NCI-H1417 treated with DMSO at 0.1 percent for 48 hours (cell line): ENCODE measurements around the gene WIPI1.
"Not testable (repeated sequence)": the region's sequence is repeated elsewhere in the genome, so short reads cannot be mapped to it uniquely, and the experiment has no call there.

Source experiments
- DNase-seq: peaks from one replicate; lab custom pipeline; 2025; lab: John Stamatoyannopoulos, UW

Gene WIPI1

GRCh38 chr17:68413597-68414560 is 43.4 kb downstream of the WIPI1 start:
- DNase-seq: not testable (repeated sequence)

DNA sequence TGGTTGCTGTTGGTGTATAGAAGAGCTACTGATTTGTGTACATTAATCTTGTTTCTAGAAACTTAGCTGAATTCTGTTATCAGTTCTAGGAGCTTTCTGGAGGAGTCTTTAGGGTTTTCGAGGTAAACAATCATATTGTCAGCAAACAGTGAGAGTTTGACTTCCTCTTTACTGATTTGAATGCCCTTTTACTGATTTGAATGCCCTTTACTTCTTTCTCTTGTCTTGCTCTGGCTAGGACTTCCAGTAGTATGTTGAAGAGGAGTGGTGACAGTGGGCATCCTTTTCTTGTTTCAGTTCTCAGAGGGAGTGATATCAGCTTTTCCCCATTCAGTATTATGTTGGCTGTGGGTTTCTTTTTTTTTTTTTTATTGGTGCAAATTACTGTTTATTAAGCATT is 49.6 kb downstream of the WIPI1 start:
- not testable (repeated sequence) for DNase-seq

DNA sequence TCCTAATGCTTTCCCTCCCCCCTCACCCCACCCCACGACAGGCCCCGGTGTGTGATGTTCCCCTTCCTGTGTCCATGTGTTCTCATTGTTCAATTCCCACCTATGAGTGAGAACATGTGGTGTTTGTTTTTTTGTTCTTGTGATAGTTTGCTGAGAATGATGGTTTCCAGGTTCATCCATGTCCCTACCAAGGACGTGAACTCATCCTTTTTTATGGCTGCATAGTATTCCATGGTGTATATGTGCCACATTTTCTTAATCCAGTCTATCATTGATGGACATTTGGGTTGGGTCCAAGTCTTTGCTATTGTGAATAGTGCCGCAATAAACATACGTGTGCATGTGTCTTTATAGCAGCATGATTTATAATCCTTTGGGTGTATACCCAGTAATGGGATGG is 53.5 kb downstream of the WIPI1 start:
- DNase-seq: not testable (repeated sequence)

DNA sequence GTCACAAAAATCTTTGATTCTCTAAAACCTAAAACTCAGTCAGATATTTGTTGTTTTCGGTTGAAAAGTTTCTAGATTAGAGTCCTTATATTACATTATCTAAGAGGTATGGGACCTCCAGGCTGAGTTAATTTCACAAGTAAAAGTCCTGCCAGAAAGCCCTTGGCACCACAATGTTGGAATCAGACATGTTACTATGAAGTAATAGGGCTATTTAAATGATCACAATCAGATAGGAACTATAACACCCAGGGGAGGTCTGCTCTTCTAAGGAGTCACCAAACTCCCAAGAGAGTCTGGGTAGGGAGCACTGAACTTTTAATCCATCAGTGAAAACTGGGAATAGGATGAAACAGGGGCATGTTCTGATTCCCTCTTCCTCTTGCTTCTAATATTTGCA is 54.2 kb downstream of the WIPI1 start:
- DNase-seq: no peak

- no peak for DNase-seq
Observed at GRCh38 chr17:68401288-68401687, 56.0 kb downstream of the WIPI1 start.

GRCh38 chr17:68400404-68400735 is 56.9 kb downstream of the WIPI1 start:
- no peak for DNase-seq

GRCh38 chr17:68399638-68400403 is 57.5 kb downstream of the WIPI1 start:
- no peak for DNase-seq

- no peak for DNase-seq
Observed at GRCh38 chr17:68398691-68399637, 58.3 kb downstream of the WIPI1 start.

- DNase-seq: no peak
Observed at GRCh38 chr17:68397108-68397536, 60.2 kb downstream of the WIPI1 start.

- no peak for DNase-seq
Observed at GRCh38 chr17:68396226-68397107, 60.8 kb downstream of the WIPI1 start.

- no peak for DNase-seq
Observed at GRCh38 chr17:68394608-68395331, 62.5 kb downstream of the WIPI1 start.

- DNase-seq: no peak
Observed at GRCh38 chr17:68391561-68392268, 65.6 kb downstream of the WIPI1 start.

- DNase-seq: no peak
Observed at GRCh38 chr17:68390888-68391545, 66.3 kb downstream of the WIPI1 start.

GRCh38 chr17:68389041-68389440 is 68.3 kb downstream of the WIPI1 start:
- DNase-seq: no peak

- DNase-seq: no peak
Observed at GRCh38 chr17:68387435-68388218, 69.7 kb downstream of the WIPI1 start.

GRCh38 chr17:68385490-68386215 is 71.6 kb downstream of the WIPI1 start:
- DNase-seq: no peak

DNA sequence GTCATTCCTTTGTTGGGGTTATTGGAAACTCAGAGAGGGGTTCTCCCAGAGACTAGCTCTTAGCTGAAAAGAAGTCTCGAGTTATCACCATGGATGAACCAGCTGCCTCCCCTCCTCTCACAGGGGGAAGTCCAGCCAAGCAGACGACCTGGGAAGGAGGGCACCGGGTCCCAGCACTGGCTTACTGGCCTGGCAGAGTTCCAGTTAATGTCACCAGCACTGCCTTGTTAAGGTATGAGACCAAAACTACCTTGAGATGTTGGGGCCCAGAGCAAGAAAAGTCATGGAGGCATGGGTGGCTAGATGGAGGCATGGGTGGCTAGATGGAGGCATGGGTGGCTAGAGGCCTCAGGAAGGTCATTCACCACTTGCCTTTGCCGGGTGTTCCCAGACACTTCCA is 72.4 kb downstream of the WIPI1 start:
- no peak for DNase-seq

DNA sequence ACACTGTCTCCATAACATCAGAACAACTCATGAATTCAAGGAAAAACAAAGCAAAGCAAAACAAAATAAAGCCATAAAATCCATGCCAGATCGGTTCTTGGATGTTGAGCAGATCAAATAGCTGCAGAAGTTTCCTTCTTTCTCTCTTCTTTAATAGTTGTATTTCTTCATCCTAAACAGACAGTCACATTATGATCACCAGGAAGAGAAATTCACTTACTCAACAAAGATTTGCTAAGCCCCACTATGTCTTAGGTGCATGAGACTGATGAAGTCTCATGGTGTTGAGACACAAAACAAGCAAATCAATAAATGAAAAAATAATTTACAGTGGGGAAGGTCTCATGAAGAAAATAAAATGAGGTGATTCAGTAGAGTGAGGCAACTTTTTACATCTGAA is 72.8 kb downstream of the WIPI1 start:
- no peak for DNase-seq
